NCI-H2196 (cell line): ENCODE results near the gene SIAH1.
"Not testable (repeated sequence)": the region's sequence is repeated elsewhere in the genome, so short reads cannot be mapped to it uniquely, and the experiment has no call there.

ENCODE experiments used
- DNase-seq: peaks from one replicate; lab custom pipeline; 2025; ENCODE audit not compliant: unreplicated experiment; lab: John Stamatoyannopoulos, UW

SIAH1 gene

DNA sequence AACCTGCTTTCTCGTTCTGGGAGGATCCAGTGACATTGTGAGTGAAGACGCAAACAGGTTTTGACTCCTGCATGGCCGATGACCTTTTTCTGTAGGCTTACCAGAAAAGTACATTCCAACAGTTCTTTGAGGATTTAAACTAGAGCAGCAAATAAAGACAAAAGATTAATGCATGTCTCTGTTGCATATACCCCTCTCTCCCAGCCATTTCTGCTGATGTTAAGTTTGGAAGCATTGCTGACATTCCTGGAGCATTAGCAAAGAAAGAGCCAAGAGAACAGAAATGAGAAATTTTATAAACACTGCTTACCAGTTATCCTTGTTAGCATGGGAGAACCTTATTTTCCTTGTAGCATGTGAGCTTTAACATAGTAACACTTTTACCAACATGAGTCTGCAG, 49.3 kb downstream of the SIAH1 start:
- no peak for DNase-seq

DNA sequence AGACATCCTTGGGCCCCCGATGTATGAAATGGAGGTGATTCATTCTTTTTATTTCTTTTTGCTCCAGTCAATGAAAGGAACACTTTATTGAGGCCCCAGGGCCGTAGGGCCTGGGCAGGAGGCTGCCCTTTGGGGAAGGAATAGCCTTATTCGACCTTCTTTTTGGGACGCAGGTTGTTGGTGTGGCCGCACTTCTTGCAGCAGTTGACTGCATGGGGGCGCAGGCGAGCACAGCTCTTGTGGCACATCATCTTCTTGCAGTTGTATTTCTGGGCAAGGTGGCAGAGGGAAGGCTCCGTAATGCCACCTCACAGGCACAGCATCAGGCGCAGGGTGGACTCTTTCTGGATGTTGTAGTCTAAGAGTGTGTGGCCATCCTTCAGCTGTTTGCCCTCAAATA, 50.9 kb downstream of the SIAH1 start:
- no peak for DNase-seq

DNA sequence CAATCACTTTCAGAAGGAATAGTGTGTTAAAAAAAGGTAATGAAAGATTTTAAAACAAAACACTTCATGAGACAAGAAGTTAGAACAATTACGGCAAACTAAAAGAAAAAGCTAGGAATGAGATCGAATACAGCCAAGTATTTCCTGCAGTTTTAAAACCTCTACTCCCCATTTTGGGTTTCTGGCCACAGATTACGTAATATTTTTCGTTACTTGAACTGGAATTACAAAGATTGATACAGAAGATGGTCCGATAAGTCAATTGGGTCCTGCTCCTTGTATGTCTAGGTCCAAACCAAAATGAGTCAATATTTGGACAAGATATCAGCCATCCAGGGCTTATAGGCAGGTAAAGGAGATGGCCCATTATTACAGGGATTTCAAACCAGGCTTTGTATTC, 52.2 kb downstream of the SIAH1 start:
- DNase-seq = no peak

DNA sequence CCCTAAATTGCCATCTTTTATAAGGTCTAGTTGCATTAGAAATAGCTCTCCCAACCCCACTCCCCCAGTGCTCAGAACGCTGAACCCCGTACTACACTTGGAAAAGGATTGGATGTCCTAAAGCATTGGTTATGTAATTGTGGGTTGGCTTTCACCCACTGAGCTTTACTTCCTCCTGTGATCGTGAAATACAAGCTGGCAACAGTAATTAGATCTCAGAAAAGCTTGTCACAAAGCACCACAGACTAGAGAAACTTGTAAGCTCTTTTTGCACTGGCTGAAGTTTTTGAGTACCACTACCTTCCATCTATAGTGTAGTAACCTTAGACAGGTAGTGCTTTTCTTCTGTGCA, 54.4 kb downstream of the SIAH1 start:
- DNase-seq = no peak

DNA sequence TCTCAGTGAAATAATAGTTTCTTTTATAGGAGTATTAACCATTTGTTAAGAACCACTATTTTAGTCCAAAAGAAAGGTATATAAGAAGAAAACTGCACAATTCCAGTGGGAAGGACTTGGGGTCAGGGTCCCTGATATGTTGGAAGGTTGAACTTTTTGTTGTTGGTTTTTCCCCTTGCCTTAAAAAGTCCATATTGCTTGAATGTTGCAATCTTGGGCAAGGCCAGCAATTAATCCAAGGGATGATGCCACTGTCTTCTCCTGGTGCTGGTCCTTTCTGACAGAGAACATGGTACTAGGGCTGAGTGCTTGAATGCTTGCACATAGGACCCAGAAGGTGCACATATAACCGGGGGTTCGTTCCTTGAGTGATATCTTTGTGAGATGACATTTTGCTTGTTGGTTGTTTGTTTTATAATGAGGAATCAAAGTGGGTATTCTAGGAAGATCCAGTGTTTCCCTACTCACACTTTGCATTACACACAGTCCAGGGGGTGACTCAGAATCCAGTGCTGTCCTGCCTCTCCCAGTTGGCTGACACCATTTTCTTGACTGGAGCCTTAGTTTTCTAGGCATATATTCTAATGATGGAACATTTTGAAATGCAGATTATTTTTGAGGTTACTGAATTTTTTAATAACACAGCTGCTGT, 54.9 kb downstream of the SIAH1 start:
- DNase-seq = no peak

DNA sequence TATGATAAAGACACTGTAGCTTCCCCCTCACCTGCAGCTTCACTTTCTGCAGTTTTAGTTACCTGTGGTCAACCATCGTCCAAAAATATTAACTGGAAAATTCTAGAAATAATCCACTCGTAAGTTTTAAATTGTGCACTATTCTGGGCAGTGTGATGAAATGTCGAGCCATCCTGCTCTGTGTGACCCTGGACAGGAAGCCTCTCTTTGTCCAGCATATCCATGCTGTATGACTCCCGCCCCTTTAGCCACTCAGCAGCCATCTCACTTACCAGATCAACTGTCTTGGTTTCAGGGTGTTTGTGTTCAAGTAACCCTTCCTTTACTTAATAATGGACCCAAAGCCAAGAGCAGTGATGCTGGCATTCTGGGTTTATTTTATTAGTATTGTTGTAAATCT, 56.1 kb downstream of the SIAH1 start:
- no peak for DNase-seq

DNA sequence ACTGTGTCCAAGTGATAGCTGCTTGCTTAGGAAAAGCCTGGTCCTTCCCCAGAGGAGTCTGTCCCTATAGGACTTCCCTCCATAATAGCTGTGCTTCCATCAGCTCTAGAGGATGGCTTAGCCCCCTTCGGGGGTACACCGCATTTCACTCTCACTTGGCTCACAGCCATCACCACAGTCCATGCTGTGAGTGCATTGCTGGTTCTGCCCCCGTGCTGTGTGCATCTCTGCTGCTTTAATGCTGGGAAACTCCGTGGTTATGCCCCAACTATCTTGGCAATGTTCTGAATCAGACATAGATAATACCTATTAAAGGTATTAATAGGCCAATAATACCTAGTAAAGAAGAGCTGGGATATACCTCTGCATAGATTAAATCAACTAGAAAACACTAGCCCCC, 58.3 kb downstream of the SIAH1 start:
- DNase-seq = no peak

DNA sequence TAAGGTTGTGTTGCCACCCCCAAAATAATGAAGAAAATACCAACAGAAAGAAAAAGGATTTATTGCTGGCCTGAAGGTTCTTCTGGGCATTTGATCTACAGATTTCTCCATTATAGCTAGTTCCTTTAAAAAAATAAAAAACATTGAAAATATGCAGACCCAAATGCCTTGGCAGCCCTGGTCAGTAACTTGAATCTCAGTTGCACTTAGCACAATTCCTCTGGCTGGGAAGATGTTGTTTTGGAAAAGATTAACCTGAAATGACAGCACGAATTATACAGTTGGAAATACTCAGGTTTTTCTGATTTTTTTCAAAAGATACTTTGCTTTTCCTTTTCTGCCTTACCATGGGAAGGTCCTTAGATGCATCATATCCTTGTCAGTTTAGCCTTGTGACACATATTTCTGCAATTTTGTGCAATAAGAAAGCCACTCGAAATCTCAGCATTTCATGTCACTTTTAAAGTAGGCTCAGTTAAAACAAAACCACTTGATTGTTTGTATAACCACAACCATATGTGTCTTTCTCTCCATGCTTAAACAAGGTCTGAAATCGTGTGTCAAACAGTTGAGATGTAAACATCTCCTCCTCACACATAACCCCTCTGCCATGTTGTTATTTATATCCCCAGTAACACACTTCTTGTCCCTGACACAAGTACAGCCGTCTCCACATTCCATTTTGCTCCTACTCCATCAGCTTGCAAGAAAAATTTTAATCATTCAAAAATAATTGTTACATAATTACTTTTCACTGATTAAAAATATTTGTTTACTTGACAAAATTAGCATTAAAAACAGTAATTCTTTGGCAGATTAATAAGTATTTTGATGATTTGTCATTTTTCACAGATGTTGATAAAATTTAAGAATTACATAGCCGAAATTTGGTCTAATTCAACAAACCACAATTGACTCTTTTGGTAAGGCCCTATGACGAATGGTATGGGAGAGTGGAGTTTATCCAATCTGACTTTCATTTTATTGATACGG, 61.1 kb downstream of the SIAH1 start:
- no peak for DNase-seq

DNA sequence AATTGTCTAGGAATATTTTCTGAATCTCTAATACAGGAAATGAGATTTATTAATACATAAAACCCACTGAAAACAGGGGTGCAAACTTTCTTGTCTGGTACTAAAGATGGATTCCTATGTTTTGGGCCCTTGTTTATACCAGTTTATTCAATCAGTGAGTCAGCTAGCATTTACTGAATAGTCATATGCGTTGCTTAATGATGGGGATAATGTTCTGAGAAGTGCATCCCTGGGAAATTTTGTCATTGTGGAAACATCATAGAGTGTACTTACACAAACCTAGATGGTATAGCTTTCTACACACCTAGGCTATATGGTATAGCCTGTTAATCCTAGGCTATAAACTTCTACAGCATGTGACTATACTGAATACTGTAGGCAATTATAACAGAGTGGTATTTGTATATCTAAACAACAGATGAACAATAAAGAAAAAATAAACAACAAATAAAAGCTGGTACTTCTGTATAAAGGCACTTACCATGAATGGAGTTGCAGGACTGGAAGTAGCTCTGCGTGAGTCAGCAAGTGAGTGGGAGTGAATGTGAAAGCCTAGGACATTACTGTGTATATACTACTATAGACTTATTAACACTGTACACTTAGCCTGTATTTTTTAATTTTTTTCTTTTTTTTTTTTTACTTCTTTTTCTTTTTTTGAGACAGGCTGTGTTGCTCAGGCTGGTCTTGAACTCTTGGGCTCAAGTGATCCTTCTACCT, 63.7 kb downstream of the SIAH1 start:
- DNase-seq = no peak

DNA sequence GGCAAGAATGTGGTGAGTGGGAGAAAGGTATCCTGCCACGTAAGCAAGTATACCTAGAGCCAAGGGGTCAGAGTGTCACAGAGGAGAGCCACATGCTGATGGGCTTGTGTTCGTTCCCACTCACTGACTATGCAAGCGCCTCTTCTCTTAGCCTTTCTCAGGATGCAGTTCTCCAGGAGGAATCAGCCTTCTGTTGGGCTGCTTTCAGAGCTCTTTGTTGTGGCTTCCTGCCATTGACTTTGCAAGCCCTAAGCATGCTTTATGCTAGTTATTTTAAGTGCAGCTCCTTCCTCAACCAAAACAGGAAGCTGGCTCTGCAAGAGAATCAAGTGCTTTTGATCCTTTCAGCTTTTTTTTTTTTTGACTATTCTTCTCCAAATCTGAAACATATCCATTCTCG, 66.6 kb downstream of the SIAH1 start:
- DNase-seq = no peak

DNA sequence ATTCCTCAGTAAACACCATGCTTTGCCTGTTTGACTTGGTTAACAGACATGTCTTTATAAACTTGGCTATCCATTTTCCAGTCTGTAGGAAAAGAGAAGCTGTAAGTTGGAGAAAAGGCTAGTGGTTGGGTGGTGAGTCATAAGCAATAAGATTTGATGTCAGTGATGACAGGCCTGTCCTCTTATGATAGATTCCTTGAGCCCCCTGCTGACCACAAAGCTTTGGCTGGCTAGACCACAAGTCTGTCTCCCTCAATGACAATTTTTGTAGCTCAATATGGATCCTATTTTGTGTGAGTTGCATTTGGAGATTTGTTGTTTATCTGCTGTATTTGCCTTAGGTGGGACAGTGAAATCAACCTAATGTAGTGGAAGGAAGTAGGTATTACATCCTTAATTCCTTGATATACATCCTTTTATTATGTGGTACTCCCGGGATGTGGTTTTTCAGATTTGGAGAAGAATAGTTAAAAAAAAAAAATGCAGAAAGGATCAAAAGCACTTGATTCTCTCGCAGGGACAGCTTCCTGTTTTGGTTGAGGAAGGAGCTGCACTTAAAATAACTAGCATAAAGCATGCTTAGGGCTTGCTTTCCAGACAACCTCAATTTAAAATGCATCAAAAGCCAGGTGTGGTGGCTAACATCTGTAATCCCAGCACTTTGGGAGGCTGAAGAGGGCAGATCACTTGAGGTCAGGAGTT, 67.4 kb downstream of the SIAH1 start:
- no peak for DNase-seq

DNA sequence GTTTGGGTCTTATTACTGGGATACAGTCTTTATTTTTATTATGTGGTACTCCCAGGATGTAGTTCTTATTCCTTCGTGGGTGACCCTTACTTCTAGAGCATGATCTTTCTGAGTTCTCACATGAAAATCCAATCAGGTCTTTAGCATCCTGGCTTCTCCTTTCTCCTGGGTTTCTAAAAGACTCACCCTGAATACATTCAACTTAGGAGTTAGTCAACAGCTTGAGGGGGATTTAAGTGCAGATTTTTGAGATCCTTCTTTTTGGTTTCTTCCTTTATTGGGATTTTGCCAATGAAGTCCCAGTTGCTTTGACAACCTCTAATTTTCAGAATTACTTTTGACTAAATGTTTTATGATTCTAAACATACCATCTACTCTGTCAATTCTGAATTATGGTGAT, 68.2 kb downstream of the SIAH1 start:
- no peak for DNase-seq

DNA sequence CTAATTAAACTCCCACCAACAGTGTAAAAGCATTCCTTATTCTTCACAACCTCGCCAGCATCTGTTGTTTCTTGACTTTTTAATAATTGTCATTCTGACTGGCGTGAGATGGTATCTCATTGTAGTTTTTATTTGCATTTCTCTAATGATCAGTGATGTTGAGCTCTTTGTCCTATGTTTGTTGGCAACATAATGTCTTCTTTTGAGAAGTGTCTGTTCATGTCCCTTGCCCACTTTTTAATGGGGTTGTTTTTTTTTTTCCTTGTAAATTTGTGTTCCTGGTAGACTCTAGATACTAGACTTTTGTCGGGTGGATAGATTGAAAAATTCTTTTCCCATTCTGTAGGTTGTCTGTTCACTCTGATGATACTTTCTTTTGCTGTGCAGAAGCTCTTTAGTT, 71.3 kb downstream of the SIAH1 start:
- not testable (repeated sequence) for DNase-seq

DNA sequence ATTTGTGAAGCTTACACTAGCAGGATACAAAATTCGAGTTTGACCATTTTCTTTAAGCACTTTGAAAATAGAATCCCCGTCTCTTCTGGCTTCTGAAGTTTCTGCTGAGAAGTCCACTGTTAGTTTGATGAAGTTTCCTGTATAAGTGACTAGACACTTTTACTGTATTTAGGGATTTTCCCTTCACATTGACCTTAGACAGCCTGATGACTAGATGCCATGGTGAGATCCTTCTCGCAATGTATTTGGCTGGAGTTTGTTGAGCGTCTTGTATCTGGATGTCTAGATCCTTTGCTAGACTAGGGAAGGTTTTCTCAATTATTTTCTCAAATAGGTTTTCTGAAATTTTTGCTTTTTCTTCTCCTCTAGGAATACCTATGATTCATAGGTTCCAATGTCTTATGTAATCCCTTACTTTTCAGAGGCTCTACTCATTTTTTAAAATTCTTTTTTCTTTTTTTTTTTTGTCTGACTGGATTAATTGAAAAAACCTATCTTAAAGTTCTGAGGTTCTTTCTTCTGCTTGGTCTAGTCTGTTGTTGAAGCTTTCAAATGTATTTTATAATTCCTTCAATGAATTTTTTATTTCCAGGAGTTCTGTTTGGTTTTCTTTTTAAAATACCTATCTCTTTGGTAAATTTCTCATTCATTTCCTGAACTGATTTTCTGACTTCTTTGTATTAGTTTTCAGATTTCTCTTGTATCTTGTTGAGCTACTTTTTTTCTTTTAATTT, 74.1 kb downstream of the SIAH1 start:
- DNase-seq = no peak
